K562 (cell line): Measurements from ENCODE around the gene C22orf39. TPM values are rescaled to one million over a fixed set of nuclear protein-coding genes. Genes with fewer than 3 reads are reported as not detected.
A peak's percentile ranks its signal among the peaks of the same experiment; 100 is the strongest.

Source experiments
- BACH1 ChIP-seq: fragments of 200-800 bp; sonication (Bioruptor generic); IDR thresholded peaks from 2 replicates; pipeline ENCODE4 v1.6.1; 2016; ENCODE audit warnings: missing genetic modification characterization, missing compliant biosample characterization
- CHD7 ChIP-seq: fragments of 200-600 bp; sonication (generic); IDR thresholded peaks from one replicate; pipeline ENCODE4 v1.6.1; 2012; ENCODE audit warnings: mild to moderate bottlenecking, low read depth, low read length, inconsistent platforms
- FOSL1 ChIP-seq: fragments of 200-800 bp; sonication (Bioruptor generic); conservative IDR thresholded peaks from 2 replicates; pipeline ENCODE4 v1.6.1; 2016; ENCODE audit warnings: missing genetic modification characterization, missing compliant biosample characterization
- GABPA ChIP-seq: fragments of 200-800 bp; sonication (Bioruptor generic); conservative IDR thresholded peaks from 2 replicates; pipeline ENCODE4 v1.6.1; 2016; ENCODE audit warnings: low read depth, missing genetic modification characterization, missing compliant biosample characterization
- HNRNPLL ChIP-seq: fragments of 200-400 bp; formaldehyde crosslinking; IDR thresholded peaks from 2 replicates; pipeline ENCODE4 v1.6.1; 2017; ENCODE audit warnings: low read length, low read depth, mild to moderate bottlenecking; ENCODE audit not compliant: poor library complexity, severe bottlenecking
- ZNF354B ChIP-seq: fragments of 250-450 bp; sonication (Bioruptor Pico); IDR thresholded peaks from 2 replicates; pipeline ENCODE4 v1.4.0; 2020
- polyA plus RNA-seq, 8 experiments: library from polyadenylated mRNA; depleted of rRNA in 4 of 8; stranded (reverse) in 5 of 8; unstranded in 3 of 8; fragments of >200 nt; fragmentation: Nextera tagmentation in 2 of 8; fragmentation: Illumina TruSeq in 1 of 8; extraction: Ambion mirVana in 2 of 8; extraction: Trizol in 1 of 8; gene quantifications; 2 replicates each; pipeline versions ENCODE4 v1.2.1 to v1.2.3, GENCODE V29; 2011 to 2014; ENCODE audit warnings: inconsistent platforms in 1 of 8, missing spikeins in 1 of 8
- total RNA-seq, 7 experiments: library from RNA; depleted of rRNA in 6 of 7; stranded (reverse); fragments of >200 nt in 6 of 7; fragmentation: Illumina TruSeq in 2 of 7; extraction: Trizol in 2 of 7; gene quantifications; 2 replicates each; pipeline versions ENCODE4 v1.2.1 to v1.2.3, GENCODE V29; 2011 to 2021; ENCODE audit warnings: low replicate concordance in 1 of 7

C22orf39 gene
- total and polyA plus RNA-seq, 9 of the 15 experiments (the other 6 are each of a cell fraction or from before 2014, with no cell fraction given): 20.4 to 139 (median 66.8) TPM

DNA sequence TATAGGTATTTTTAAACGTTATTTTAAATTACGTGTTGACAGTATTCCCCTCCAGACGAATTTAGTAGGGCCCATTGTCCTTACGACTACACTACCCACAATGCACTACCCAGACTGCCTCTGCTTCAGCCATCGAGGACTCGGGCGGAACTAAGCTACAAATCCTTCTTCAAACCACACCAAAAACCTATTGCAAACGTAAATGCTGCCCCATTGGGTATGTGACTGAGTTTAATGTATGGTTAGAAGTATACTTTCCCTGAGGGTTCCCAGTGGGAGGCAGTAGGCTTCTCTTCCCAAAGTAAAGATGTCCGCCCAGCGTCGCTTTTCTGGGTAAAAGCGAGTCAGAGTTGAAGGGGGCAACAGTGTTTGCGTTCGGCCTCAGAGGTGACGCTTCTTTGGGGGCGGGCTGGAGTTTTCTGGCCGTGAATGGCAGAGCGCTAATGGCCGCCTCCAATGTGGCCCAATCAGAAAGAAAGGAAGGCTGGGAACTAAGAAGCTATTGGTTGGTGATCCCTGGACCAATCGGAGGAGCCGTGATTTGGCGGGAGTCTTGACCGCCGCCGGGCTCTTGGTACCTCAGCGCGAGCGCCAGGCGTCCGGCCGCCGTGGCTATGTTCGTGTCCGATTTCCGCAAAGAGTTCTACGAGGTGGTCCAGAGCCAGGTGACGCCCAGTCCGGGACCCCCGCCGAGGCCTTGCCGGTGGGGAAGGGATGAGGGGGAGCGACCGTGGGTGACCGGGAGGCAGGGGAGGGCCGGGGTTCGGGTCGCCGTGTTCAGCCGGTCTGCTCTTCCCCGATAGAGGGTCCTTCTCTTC lies 32.1 kb upstream of the C22orf39 start, which contains the start of gene CDC45 (continued):
- TF ChIP-seq CHD7 (peak; percentile 59), GABPA (tag) (no peak), BACH1 (tag) (peak; percentile 99), ZNF354B (CRISPR knock-in tag) (peak; percentile 87), HNRNPLL (peak; percentile 93), FOSL1 (tag) (no peak)
